ENCODE data around the gene PRKN. TPM values are rescaled to one million over a fixed set of nuclear protein-coding genes. Genes with fewer than 3 reads are reported as not detected.

PRKN gene
- total and polyA plus RNA-seq, 9 of the 15 experiments (the other 6 are each of a cell fraction or from before 2014, with no cell fraction given) = 0.03 to 0.96 (median 0.15) TPM; not detected in 2

DNA sequence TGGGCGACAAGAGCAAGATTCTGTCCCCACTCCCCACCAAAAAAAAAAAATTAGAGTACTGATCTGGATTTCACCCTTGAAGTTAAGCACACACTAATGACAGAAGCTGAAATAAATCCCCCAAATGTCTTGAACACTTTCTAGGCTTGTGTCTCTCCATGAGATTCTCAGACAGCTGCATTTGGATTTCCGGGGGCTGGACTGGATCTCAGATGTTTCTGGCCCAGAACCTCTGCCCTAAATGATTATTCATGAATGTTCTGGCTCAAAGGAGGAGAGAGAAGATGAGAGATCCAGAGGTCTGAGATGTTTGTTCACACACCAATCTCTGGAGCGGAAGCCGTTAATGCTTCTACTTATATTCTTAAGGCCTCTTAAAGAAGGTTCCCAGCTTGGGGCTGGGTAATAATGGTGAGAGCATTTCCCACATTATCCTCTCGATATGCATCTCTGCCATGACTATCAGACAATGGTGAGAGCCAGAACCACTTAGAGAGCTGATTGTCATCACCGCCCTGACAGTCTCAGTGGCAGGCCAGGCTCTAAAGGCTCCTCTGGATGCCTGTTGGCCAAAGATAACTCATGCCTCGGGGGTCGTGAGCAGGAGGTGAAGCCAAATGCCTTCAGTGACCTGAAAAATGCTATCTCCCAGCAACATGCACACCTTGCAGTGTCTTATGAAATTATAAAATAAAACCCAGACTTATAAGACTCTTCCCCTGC lies 1325.8 kb downstream of the PRKN start:
- ChIA-PET CTCF (ENCODE audit: low intra/inter-chr PET ratio) (no interaction called here), POLR2A (interaction anchor here (0.6 kb wide), 1 partner anchor 8 kb away, joined by 3 read pairs; no protein-coding TSS in a partner anchor)
- DNase-seq (ENCODE audit: extremely low read depth in 1 of 4, low spot score in 3 of 4) (peak in 3 of 4 experiments; percentile 37 to 55 (median 54)), FAIRE-seq (no peak), ATAC-seq (peak; percentile 49)
- Histone ChIP-seq H3K79me2 (ENCODE audit: control insufficient read depth, insufficient read depth, low read length) (no peaks in the 10 kb centered on the region), H3K4me2 (ENCODE audit: insufficient read depth, low read length) (peak overlapping the region; percentile 5; the same call in 1 of the 2 replicates), H3K4me1 (replicated peaks in 1 of 2; ENCODE audit: control insufficient read depth in 2 of 2, insufficient read depth in 2 of 2, low read length in 2 of 2) (peaks cover 0 to 10% of the 10 kb centered on the region in 2 experiments; a peak in 2 of 5 replicates), H3K9me1 (ENCODE audit: control insufficient read depth, insufficient read depth, low read length) (no peaks in the 10 kb centered on the region), H3K27ac (ENCODE audit: extremely low read depth, low read depth, low read length) (no peak overlapping the region), H4K20me1 (replicated peaks; ENCODE audit: control insufficient read depth, insufficient read depth, low read length) (no peaks in the 10 kb centered on the region), H3K4me3 (no peak overlapping the region), H3K9ac (ENCODE audit: insufficient read depth in 1 of 2, low read depth in 2 of 2, low read length in 2 of 2) (no peak overlapping the region), H3K27me3 (ENCODE audit: control insufficient read depth in 2 of 2, insufficient read depth in 2 of 2, low read length in 2 of 2) (peaks cover 2 to 6% of the 10 kb centered on the region in 2 experiments; a peak in 4 of 5 replicates), H2AFZ (ENCODE audit: low read depth, low read length) (no peak overlapping the region), H3K9me3 (replicated peaks; ENCODE audit: control insufficient read depth, insufficient read depth, low read depth, low read length) (peaks cover 9% of the 10 kb centered on the region; the same call in 1 of the 2 replicates), H3K36me3 (ENCODE audit: control insufficient read depth, insufficient read depth, low read length) (no peaks in the 10 kb centered on the region)
- no TSS peak for BruUV-seq (replicated peaks)
- in situ Hi-C loops (cut with MboI) (no loop called here), intact Hi-C loops (cut with micrococcal nuclease) (no loop called here)
- WGBS (ENCODE audit: insufficient coverage, low coverage, missing lambda C conversion rate) = 0% methylated on average over 8 of the region's 8 CpGs
- TF ChIP-seq MEIS2 (IDR thresholded peaks at IDR 0.05; ENCODE audit: partially characterized antibody) (peak; percentile 16), ETV1 (tag; conservative IDR thresholded peaks at IDR 0.05; ENCODE audit: low read depth) (no peak), RBBP5 (IDR thresholded peaks at IDR 0.05; ENCODE audit: borderline replicate concordance, insufficient read depth, low read length, poor library complexity, severe bottlenecking) (no peak), CBFA2T2 (conservative IDR thresholded peaks at IDR 0.05) (peak; percentile 68), RUNX1 (IDR thresholded peaks at IDR 0.05; ENCODE audit: low read depth) (no peak), SMARCE1 (IDR thresholded peaks at IDR 0.05) (no peak), CHCHD3 (CRISPR knock-in tag; IDR thresholded peaks at IDR 0.05) (no peak), FOXK1 (CRISPR knock-in tag; IDR thresholded peaks at IDR 0.05; ENCODE audit: borderline replicate concordance) (no peak), MTA2 (IDR thresholded peaks at IDR 0.05; ENCODE audit: low read depth) (peak; percentile 44), TCFL5 (CRISPR knock-in tag; conservative IDR thresholded peaks at IDR 0.05) (no peak), POLR2B (IDR thresholded peaks at IDR 0.05; ENCODE audit: low read depth, partially characterized antibody) (no peak), HNRNPUL1 (IDR thresholded peaks at IDR 0.05; ENCODE audit: low read length) (no peak), ZNF444 (CRISPR knock-in tag; IDR thresholded peaks at IDR 0.05) (no peak), CBFA2T3 (IDR thresholded peaks at IDR 0.05) (peak; percentile 80), HES1 (IDR thresholded peaks at IDR 0.05; ENCODE audit: low read depth) (no peak), NCOR1 (IDR thresholded peaks at IDR 0.05) (peak; percentile 60; the same call in 1 of the 2 replicates), TAL1 (IDR thresholded peaks at IDR 0.05) (peak; percentile 69; the same call in 1 of the 2 replicates), BACH1 (tag; IDR thresholded peaks at IDR 0.05) (no peak), MTA3 (IDR thresholded peaks at IDR 0.05; ENCODE audit: borderline replicate concordance) (no peak), ZNF197 (CRISPR knock-in tag; IDR thresholded peaks at IDR 0.05; ENCODE audit: low read depth) (no peak), WHSC1 (IDR thresholded peaks at IDR 0.05; ENCODE audit: low read length) (no peak), ZBTB26 (CRISPR knock-in tag; IDR thresholded peaks at IDR 0.05) (no peak)
